Subcutaneous adipose tissue (tissue), 4 donors: ENCODE data around the gene NAP1L4. TPM values are rescaled to one million over a fixed set of nuclear protein-coding genes. Genes with fewer than 3 reads are reported as not detected.

Experiments
- CTCF ChIP-seq: fragments of 450-650 bp; IDR thresholded peaks from one replicate; pipeline ENCODE4 v1.5.1; 2016; ENCODE audit warnings: low read depth, mild to moderate bottlenecking, control low read depth, antibody characterized with exemption, moderate library complexity
- total RNA-seq, 4 donors: library from RNA; depleted of rRNA; stranded (reverse); fragments of >200 nt; gene quantifications; one replicate each; pipeline ENCODE4 v1.1.0, GENCODE V29; 2016

Gene NAP1L4
- total RNA-seq = 100 to 1,000 TPM in 1 of 4 donors, 10 to 100 TPM in 3; 92.3 to 108 (median 94.9) TPM

GRCh38 chr11:2992234-2992996, at the start of gene NAP1L4:
Gene NAP1L4, minus strand, starts transcription at chr11:2992329. Its CDS starts 13,109 bp downstream, at chr11:2979220.
- TF ChIP-seq CTCF = no peak

- TF ChIP-seq CTCF = no peak
Measured at GRCh38 chr11:3040881-3041280, 48.8 kb upstream of the NAP1L4 start.

- no peak for TF ChIP-seq CTCF
Measured at GRCh38 chr11:3037945-3038271, 45.8 kb upstream of the NAP1L4 start.

GRCh38 chr11:3037040-3037944, 45.2 kb upstream of the NAP1L4 start:
- TF ChIP-seq CTCF = no peak

GRCh38 chr11:3036419-3036818, 44.3 kb upstream of the NAP1L4 start:
- no peak for TF ChIP-seq CTCF

GRCh38 chr11:3035333-3035732, 43.2 kb upstream of the NAP1L4 start:
- no peak for TF ChIP-seq CTCF
